Stimulated activated CD4-positive, alpha-beta T cell treated with anti-CD3 and anti-CD28 coated beads, TNF-alpha, amount 100 ng/mL, for 4 hours (primary cell): Measurements from ENCODE around the gene ACADM.
"Not testable (repeated sequence)": the region's sequence is repeated elsewhere in the genome, so short reads cannot be mapped to it uniquely, and the experiment has no call there.

Experiments
- DNase-seq, 3 experiments: peaks; one replicate each; pipeline ENCODE4 v3.0.0-alpha.2; 2020; ENCODE audit warnings: low read depth in 3 of 3

The ACADM gene

GRCh38 chr1:75724472-75725022, at the start of gene ACADM:
Gene ACADM, plus strand, starts transcription at chr1:75724709. Its CDS starts 79 bp downstream, at chr1:75724788.
- DNase-seq: peak; percentile 73 to 85 (median 81)

- no peak for DNase-seq
These were observed 47.1 kb upstream of the ACADM start for GRCh38 chr1:75677443-75677842.

GRCh38 chr1:75677964-75678363, 46.5 kb upstream of the ACADM start:
- DNase-seq: not testable (repeated sequence)

GRCh38 chr1:75690547-75690946, 34.0 kb upstream of the ACADM start:
- no peak for DNase-seq

- DNase-seq: no peak
These were observed 31.0 kb upstream of the ACADM start for GRCh38 chr1:75693551-75693950.

- no peak for DNase-seq
These were observed 28.5 kb upstream of the ACADM start for GRCh38 chr1:75696000-75696399.

- DNase-seq: no peak
These were observed 17.3 kb upstream of the ACADM start for GRCh38 chr1:75707191-75707590.

GRCh38 chr1:75708910-75709309, 15.6 kb upstream of the ACADM start:
- DNase-seq: no peak

- no peak for DNase-seq
These were observed 13.7 kb upstream of the ACADM start for GRCh38 chr1:75710832-75711231.

- DNase-seq: no peak
These were observed 12.7 kb upstream of the ACADM start for GRCh38 chr1:75711846-75712245.

GRCh38 chr1:75712306-75712705, 12.2 kb upstream of the ACADM start:
- DNase-seq: no peak

- no peak for DNase-seq
These were observed 4.7 kb upstream of the ACADM start for GRCh38 chr1:75719810-75720209.

GRCh38 chr1:75720325-75720724, 4.2 kb upstream of the ACADM start:
- no peak for DNase-seq

GRCh38 chr1:75720820-75721219, 3.7 kb upstream of the ACADM start:
- no peak for DNase-seq

- not testable (repeated sequence) for DNase-seq
These were observed 2.3 kb upstream of the ACADM start for GRCh38 chr1:75722246-75722645.

GRCh38 chr1:75722966-75723365, 1.5 kb upstream of the ACADM start:
- no peak for DNase-seq

- DNase-seq: peak in 1 of 3 experiments; percentile 35
These were observed 479 bp upstream of the ACADM start for GRCh38 chr1:75723989-75724471.

GRCh38 chr1:75725266-75725665, 757 bp downstream of the ACADM start:
- DNase-seq: no peak

- DNase-seq: no peak
These were observed 1.4 kb downstream of the ACADM start for GRCh38 chr1:75725861-75726361.

GRCh38 chr1:75727571-75727970, 3.1 kb downstream of the ACADM start:
- DNase-seq: no peak

- DNase-seq: no peak
These were observed 5.9 kb downstream of the ACADM start for GRCh38 chr1:75730432-75730831.

GRCh38 chr1:75731881-75732280, 7.4 kb downstream of the ACADM start:
- DNase-seq: no peak

GRCh38 chr1:75732703-75733102, 8.2 kb downstream of the ACADM start:
- DNase-seq: no peak

GRCh38 chr1:75733661-75734060, 9.2 kb downstream of the ACADM start:
- no peak for DNase-seq
